CMK (cell line): ENCODE measurements around the gene PRKCB.

Experiments used
- DNase-seq: peaks from one replicate; pipeline ENCODE4 v3.0.0-alpha.2; 2010; ENCODE audit warnings: low read depth

PRKCB gene

DNA sequence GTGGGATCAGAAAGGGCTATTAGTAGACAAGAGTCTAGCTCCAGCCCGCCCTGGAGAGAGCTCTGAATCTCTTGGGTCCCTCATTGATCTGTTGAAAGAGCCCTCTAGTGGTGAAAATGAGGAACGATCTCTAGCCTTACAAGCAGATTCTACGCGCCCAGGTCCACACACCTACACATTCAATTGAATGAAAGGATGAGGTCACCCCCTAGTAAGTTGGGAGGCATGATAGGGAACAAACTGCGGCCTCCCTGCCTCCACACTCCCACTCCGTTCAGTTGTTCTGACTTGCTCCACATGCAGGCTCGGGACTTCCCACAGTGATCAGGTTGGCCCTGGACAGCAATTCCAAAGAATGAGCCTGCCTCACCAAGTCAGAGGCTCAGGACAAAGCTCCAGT is 417.4 kb downstream of the PRKCB start:
- DNase-seq = peak; percentile 30

DNA sequence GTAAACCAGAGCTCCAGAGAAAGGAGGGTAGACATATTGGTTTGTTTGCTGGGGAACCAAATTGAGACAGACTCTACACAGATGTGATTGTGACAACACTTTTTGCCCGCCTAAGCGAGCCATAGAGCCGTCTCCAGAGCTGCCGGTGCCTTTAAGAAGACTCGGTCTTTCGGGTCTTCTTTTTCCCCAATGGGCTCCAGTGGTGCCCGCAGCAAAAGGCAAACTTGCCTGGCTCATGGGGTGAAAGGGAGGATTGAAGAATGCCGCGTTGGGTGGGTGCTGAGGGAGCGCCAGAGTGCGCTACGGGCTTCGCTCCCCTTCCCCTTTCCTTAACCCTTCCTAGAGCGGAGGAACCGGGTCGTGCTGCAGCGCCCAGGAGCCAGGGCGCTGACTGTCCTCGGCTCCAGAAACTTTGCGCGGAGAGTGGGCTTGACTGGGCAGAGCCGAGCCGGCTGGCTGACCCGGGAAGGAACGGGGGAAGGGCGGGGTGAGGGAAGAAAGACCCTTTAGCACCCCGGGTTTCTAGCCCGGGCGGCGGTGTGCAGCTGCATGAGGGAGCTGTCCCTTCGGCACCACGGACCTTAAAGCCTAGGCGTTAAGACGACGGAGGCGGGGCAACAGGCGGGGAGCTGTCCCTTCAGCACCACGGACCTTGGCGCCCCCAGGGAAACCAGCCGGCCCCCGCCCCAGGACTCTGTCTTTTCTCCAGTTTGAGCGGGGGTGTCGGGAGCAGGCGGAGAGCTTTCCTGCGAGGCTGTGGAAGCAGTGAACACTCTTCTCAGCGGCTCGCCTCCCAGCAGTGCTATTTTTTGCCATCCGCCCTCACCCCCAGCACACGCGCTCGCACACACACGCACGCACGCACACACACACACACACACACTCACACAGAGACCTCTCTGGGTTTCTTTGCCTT is 419.9 kb downstream of the PRKCB start, which contains the start of gene CACNG3:
TSS of gene CACNG3 (plus strand) at position 880 of the 916 bp plus-strand sequence. CDS start 420 bp downstream, outside the sequence.
- DNase-seq = peak; percentile 15

DNA sequence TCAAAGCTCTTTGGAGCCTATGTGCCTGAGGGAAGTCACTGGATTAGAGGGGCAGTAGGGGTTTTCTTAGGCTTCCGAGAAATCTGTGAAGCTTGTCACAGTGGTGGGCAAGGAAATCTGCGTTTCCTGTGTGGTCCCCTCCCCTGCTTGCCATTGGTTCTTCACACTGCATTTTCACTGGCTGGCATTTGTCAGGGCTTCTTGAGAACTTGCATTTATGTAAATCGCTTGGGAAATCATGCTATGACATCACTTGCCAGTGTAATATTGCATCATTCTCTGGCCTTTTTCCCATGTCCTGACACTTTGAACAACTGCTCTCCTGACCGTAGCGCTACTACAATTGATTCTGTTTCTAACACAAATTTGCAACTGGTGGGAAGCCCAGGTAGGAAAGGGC is 422.2 kb downstream of the PRKCB start:
- no peak for DNase-seq

DNA sequence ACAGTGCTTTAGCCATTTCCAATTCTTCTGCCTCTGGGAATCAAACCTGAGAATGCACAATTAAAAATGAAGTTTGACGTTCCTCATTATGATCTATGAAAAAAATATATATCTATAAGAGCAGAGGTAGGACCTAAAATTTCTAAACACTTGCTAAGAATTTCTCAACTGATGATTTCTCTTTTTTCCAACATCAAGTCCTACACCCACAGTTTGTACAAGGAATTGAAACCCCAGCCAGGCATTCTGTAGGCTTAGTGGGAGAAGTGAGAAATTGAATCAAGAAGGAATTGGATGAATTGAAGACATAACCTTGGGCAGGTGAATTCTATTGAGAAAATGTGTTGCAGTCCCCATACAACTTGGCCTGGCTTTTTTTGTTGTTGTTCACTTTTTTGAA is 423.0 kb downstream of the PRKCB start:
- DNase-seq = no peak

DNA sequence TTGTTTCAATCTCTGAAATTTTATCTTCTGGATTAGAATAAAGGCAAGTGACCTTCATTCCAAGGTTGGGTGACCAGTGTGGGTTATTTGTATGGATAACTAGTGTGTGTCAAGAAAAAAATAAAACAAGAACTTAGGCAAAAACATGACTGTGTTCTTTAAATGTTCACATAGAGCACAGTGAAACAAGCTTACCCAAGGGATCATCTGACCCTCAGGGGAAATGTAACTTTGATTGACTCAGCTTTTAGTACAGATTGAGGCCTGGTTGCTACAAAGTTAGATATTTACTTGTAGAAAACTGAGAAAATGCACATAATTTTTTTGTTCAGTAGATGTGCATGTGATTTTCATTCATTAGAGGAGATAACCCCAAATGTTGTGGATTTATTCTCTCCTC is 427.0 kb downstream of the PRKCB start:
- no peak for DNase-seq
